Mesenchymal stem cell (in vitro differentiated cells and primary cell): ENCODE results near the gene NID1.

Experiments used
- DNase-seq: peaks from one replicate; pipeline ENCODE4 v3.0.0-alpha.2; 2013
- H2AFZ ChIP-seq: one replicate; pipeline ENCODE4 v1.6.1; 2013; ENCODE audit warnings: low read depth, mild to moderate bottlenecking, control low read depth, inconsistent platforms, low read length, moderate library complexity
- H2AK5ac ChIP-seq: 2 replicates; pipeline ENCODE4 v1.6.1; 2013; ENCODE audit warnings: low read length, moderate library complexity, mild to moderate bottlenecking, inconsistent platforms; ENCODE audit not compliant: severe bottlenecking
- H2BK120ac ChIP-seq: one replicate; pipeline ENCODE4 v1.6.1; 2013; ENCODE audit warnings: low read depth, mild to moderate bottlenecking, inconsistent platforms, low read length, moderate library complexity
- H2BK12ac ChIP-seq, 2 experiments: one replicate each; pipeline ENCODE4 v1.6.1; 2013; ENCODE audit warnings: inconsistent platforms in 2 of 2, low read length in 2 of 2, mild to moderate bottlenecking in 2 of 2, moderate library complexity in 2 of 2, control low read depth in 1 of 2
- H2BK15ac ChIP-seq: one replicate; pipeline ENCODE4 v1.6.1; 2013; ENCODE audit warnings: mild to moderate bottlenecking, low read depth, inconsistent platforms; ENCODE audit not compliant: poor library complexity, severe bottlenecking
- H2BK5ac ChIP-seq: 2 replicates; pipeline ENCODE4 v1.6.1; 2013; ENCODE audit warnings: low read depth, mild to moderate bottlenecking, low read length, control low read depth, inconsistent platforms; ENCODE audit not compliant: poor library complexity, severe bottlenecking
- H3K14ac ChIP-seq, 2 experiments: one replicate each; pipeline ENCODE4 v1.6.1; 2013; ENCODE audit warnings: inconsistent platforms in 2 of 2, low read length in 2 of 2, control low read depth in 1 of 2, mild to moderate bottlenecking in 1 of 2, moderate library complexity in 1 of 2
- H3K18ac ChIP-seq, 2 experiments: one replicate each; pipeline ENCODE4 v1.6.1; 2013; ENCODE audit warnings: inconsistent platforms in 2 of 2, low read length in 2 of 2, control low read depth in 1 of 2, low read depth in 1 of 2, mild to moderate bottlenecking in 1 of 2
- H3K23ac ChIP-seq, 2 experiments: one replicate each; pipeline ENCODE4 v1.6.1; 2013; ENCODE audit warnings: inconsistent platforms in 2 of 2, low read length in 2 of 2, mild to moderate bottlenecking in 2 of 2, moderate library complexity in 2 of 2, control low read depth in 1 of 2
- H3K27ac ChIP-seq: 2 replicates; pipeline ENCODE4 v1.5.1; 2013; ENCODE audit warnings: mild to moderate bottlenecking, moderate library complexity, low read length, control low read depth, inconsistent platforms; ENCODE audit not compliant: poor library complexity, severe bottlenecking
- H3K27me3 ChIP-seq, 2 experiments: 2 replicates each; pipeline versions ENCODE4 v1.6.1 to v1.7.0; 2013; ENCODE audit warnings: low read length in 2 of 2, mild to moderate bottlenecking in 2 of 2, moderate library complexity in 2 of 2, control low read depth in 1 of 2, inconsistent platforms in 1 of 2; ENCODE audit not compliant: control insufficient read depth in 1 of 2, insufficient read depth in 1 of 2
- H3K36me3 ChIP-seq, 2 experiments: 2 replicates each; pipeline versions ENCODE4 v1.6.1 to v1.7.0; 2013; ENCODE audit warnings: low read length in 2 of 2, control low read depth in 1 of 2, inconsistent platforms in 1 of 2, low read depth in 1 of 2, mild to moderate bottlenecking in 1 of 2; ENCODE audit not compliant: insufficient read depth in 2 of 2, control insufficient read depth in 1 of 2
- H3K4ac ChIP-seq, 2 experiments: one replicate each; pipeline ENCODE4 v1.6.1; 2013; ENCODE audit warnings: inconsistent platforms in 2 of 2, low read length in 2 of 2, mild to moderate bottlenecking in 2 of 2, moderate library complexity in 2 of 2, control low read depth in 1 of 2, low read depth in 1 of 2
- H3K4me1 ChIP-seq: 2 replicates; pipeline ENCODE4 v1.6.1; 2013; ENCODE audit warnings: low read depth, low read length, control low read depth; ENCODE audit not compliant: control insufficient read depth, insufficient read depth
- H3K4me2 ChIP-seq: 2 replicates; pipeline ENCODE4 v1.6.1; 2013; ENCODE audit warnings: low read length, mild to moderate bottlenecking, inconsistent platforms; ENCODE audit not compliant: poor library complexity, severe bottlenecking
- H3K4me3 ChIP-seq, 2 experiments: 2 replicates each; pipeline versions ENCODE4 v1.5.1 to v1.7.0; 2013; ENCODE audit warnings: low read length in 2 of 2, mild to moderate bottlenecking in 2 of 2, control low read depth in 1 of 2, low read depth in 1 of 2; ENCODE audit not compliant: insufficient read depth in 1 of 2
- H3K79me1 ChIP-seq: replicated peaks from 2 replicates; pipeline ENCODE4 v1.6.1; 2013; ENCODE audit warnings: mild to moderate bottlenecking, control low read depth, low read length, inconsistent platforms; ENCODE audit not compliant: poor library complexity, severe bottlenecking
- H3K9ac ChIP-seq: 2 replicates; pipeline ENCODE4 v1.7.0; 2013; ENCODE audit warnings: mild to moderate bottlenecking, low read length, moderate library complexity
- H3K9me3 ChIP-seq: 2 replicates; pipeline ENCODE4 v1.7.0; 2013; ENCODE audit warnings: mild to moderate bottlenecking, low read length; ENCODE audit not compliant: control insufficient read depth
- H4K8ac ChIP-seq: one replicate; pipeline ENCODE4 v1.6.1; 2013; ENCODE audit warnings: inconsistent platforms, mild to moderate bottlenecking, low read length, moderate library complexity
- H4K91ac ChIP-seq: one replicate; pipeline ENCODE4 v1.6.1; 2013; ENCODE audit warnings: mild to moderate bottlenecking, low read length, inconsistent platforms
- WGBS: methylation state at CpG from one replicate; pipeline ENCODE4 v1.1.7; 2013; ENCODE audit warnings: mixed read lengths; 5-methylcytosine and 5-hydroxymethylcytosine counted together

NID1 gene

DNA sequence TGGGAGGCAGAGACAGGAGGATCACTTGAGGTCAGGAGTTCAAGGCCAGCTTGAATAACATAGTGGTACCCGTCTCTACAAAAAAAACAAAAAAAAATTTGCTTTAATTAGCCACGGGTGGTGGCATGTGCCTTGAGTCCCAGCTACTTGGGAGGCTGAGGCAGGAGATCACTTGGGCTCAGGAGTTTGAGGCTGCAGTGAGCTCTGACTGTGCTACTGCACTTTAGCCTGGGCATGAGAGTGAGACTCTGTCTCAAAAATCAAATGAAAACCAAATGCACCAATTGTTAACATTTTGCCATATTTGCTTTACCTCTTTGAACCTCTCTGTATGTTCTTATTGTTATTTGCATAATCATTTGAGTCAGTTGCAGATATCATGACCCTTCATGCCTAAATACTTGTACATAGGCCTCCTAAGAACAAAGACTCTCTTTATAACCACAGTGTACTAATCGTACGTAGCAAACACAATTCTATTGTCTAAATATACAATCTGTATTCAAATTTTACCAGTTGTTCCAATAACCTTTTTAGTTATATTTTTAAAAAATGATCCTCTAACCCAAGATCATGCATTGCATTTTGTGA, 8.5 kb upstream of the NID1 start:
- Histone ChIP-seq H3K18ac (no peak overlapping the region), H4K91ac (no peak overlapping the region), H3K9ac (no peak overlapping the region), H3K23ac (no peak overlapping the region), H2BK5ac (no peak overlapping the region), H3K4me1 (no peaks in the 10 kb centered on the region), H3K4me3 (no peak overlapping the region), H4K8ac (no peak overlapping the region), H2BK15ac (no peak overlapping the region), H3K27me3 (no peaks in the 10 kb centered on the region), H3K4ac (no peak overlapping the region), H3K9me3 (peaks cover 4% of the 10 kb centered on the region), H3K79me1 (no peaks in the 10 kb centered on the region), H2AFZ (no peak overlapping the region), H3K14ac (no peak overlapping the region), H3K27ac (no peak overlapping the region), H2AK5ac (no peak overlapping the region), H3K36me3 (no peaks in the 10 kb centered on the region), H3K4me2 (no peak overlapping the region), H2BK120ac (no peak overlapping the region), H2BK12ac (no peak overlapping the region)
- WGBS: 90% methylated on average over 2 of the region's 4 CpGs
- DNase-seq: no peak

DNA sequence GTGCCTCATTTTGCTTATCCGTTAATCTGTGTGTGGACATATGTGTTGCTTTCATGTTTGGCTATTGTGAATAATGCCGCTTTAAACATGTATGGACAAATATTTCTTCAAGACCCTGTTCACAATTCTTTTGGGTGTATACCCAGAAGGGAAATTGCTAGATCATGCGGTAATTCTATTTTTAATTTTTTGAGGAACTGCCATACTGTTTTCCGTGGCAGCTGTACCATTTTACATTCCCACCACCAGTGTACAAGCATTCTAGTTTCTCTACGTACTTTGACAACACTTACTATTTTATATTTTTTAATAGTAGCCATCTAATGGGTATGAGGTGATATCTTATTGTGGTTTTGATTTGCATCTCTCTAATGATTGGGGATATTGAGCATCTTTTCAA, 7.1 kb upstream of the NID1 start:
- Histone ChIP-seq H4K91ac (no peak overlapping the region), H3K27me3 (no peaks in the 10 kb centered on the region), H3K36me3 (no peaks in the 10 kb centered on the region), H2BK12ac (no peak overlapping the region), H3K4ac (no peak overlapping the region), H2AK5ac (no peak overlapping the region), H3K4me1 (no peaks in the 10 kb centered on the region), H4K8ac (no peak overlapping the region), H3K27ac (no peak overlapping the region), H2AFZ (no peak overlapping the region), H2BK15ac (no peak overlapping the region), H3K79me1 (no peaks in the 10 kb centered on the region), H3K9ac (no peak overlapping the region), H3K18ac (no peak overlapping the region), H3K23ac (no peak overlapping the region), H3K4me3 (no peak overlapping the region), H2BK5ac (no peak overlapping the region), H2BK120ac (no peak overlapping the region), H3K14ac (no peak overlapping the region), H3K9me3 (peaks cover 4% of the 10 kb centered on the region), H3K4me2 (no peak overlapping the region)
- 96% methylated on average over 4 of the region's 5 CpGs for WGBS
- DNase-seq: no peak

DNA sequence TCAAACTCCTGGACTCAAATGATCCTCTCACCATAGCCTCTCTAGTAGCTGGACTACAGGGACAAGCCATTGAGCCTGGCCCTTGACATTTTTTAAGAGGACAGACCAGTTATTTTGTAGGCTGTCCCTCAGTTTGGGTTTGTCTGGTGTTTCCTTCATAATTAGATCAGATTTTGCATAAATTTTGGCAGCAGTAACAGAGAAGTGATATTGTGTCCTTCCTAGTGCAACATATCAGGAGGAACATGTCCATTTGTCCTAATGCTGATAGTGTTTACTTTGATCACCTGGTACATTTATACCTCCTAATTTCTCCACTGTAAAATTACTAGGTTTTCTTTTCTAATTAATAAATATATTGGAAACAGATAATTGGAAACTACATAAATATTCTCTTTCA, 5.9 kb upstream of the NID1 start:
- no peak overlapping the region for H3K4me3 ChIP-seq
- H2BK12ac ChIP-seq: no peak overlapping the region
- peaks cover 4% of the 10 kb centered on the region for H3K9me3 ChIP-seq
- no peak overlapping the region for H3K18ac ChIP-seq
- no peak overlapping the region for H3K27ac ChIP-seq
- no peaks in the 10 kb centered on the region for H3K36me3 ChIP-seq
- H2AK5ac ChIP-seq: no peak overlapping the region
- no peak overlapping the region for H3K4me2 ChIP-seq
- H3K4me1 ChIP-seq: no peaks in the 10 kb centered on the region
- no peak overlapping the region for H2AFZ ChIP-seq
- no peak overlapping the region for H2BK5ac ChIP-seq
- no peak overlapping the region for H3K9ac ChIP-seq
- H3K4ac ChIP-seq: no peak overlapping the region
- no peak overlapping the region for H2BK15ac ChIP-seq
- no peak overlapping the region for H4K91ac ChIP-seq
- H3K79me1 ChIP-seq: no peaks in the 10 kb centered on the region
- no peak overlapping the region for H3K23ac ChIP-seq
- peaks cover 0 to 5% of the 10 kb centered on the region in 2 experiments for H3K27me3 ChIP-seq
- no peak overlapping the region for H2BK120ac ChIP-seq
- no peak overlapping the region for H4K8ac ChIP-seq
- no peak overlapping the region for H3K14ac ChIP-seq
- no peak for DNase-seq

DNA sequence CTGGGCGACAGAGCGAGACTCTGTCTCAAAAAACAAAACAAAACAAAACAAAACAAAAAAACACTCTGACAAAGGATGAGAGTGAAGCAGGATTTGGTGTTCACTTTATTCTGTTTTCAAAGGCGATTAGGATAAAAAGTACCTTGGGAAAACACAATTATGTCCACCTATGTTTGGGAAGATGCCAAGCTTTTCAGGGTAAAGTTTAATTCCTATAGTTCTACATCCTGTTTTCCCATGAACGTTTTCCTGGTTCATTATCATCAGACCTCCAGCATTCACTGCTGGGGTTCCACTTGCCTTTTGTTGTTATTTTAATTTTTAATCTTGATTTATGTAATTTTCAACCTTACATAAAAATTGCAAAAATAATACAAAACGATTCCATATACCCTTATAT, 4.9 kb upstream of the NID1 start:
- H2BK5ac ChIP-seq: no peak overlapping the region
- H3K79me1 ChIP-seq: no peaks in the 10 kb centered on the region
- H2BK120ac ChIP-seq: no peak overlapping the region
- H3K14ac ChIP-seq: no peak overlapping the region
- no peak overlapping the region for H2AK5ac ChIP-seq
- H3K18ac ChIP-seq: no peak overlapping the region
- no peak overlapping the region for H4K8ac ChIP-seq
- no peak overlapping the region for H3K4me3 ChIP-seq
- no peak overlapping the region for H3K27ac ChIP-seq
- no peak overlapping the region for H2BK15ac ChIP-seq
- no peak overlapping the region for H3K9ac ChIP-seq
- no peak overlapping the region for H3K4me2 ChIP-seq
- no peak overlapping the region for H4K91ac ChIP-seq
- peaks cover 0 to 11% of the 10 kb centered on the region in 2 experiments for H3K27me3 ChIP-seq
- H3K23ac ChIP-seq: no peak overlapping the region
- no peak overlapping the region for H3K4ac ChIP-seq
- H3K36me3 ChIP-seq: no peaks in the 10 kb centered on the region
- peaks cover 4% of the 10 kb centered on the region for H3K9me3 ChIP-seq
- 97% methylated on average over 2 of the region's 5 CpGs for WGBS
- peaks cover 8% of the 10 kb centered on the region for H3K4me1 ChIP-seq
- H2BK12ac ChIP-seq: no peak overlapping the region
- H2AFZ ChIP-seq: no peak overlapping the region
- no peak for DNase-seq
